Testis (tissue), 2 donors: ENCODE results near the gene C1R.
A peak's percentile ranks its signal among the peaks of the same experiment; 100 is the strongest.

Source experiments
- POLR2A ChIP-seq: fragments of 450-650 bp; IDR thresholded peaks from one replicate; pipeline ENCODE4 v1.6.1; 2017; ENCODE audit warnings: antibody characterized with exemption, mild to moderate bottlenecking, moderate library complexity
- TF ChIP-seq, protein P1 (sequence below), 3 experiments: fragments of 450-650 bp in 2 of 3; fragments of 200-600 bp in 1 of 3; sonication (generic) in 1 of 3; IDR thresholded peaks; one replicate each; pipeline ENCODE4 v1.5.1; 2016 to 2019; ENCODE audit warnings: antibody characterized with exemption in 3 of 3, mild to moderate bottlenecking in 2 of 3, moderate library complexity in 1 of 3

DNA sequence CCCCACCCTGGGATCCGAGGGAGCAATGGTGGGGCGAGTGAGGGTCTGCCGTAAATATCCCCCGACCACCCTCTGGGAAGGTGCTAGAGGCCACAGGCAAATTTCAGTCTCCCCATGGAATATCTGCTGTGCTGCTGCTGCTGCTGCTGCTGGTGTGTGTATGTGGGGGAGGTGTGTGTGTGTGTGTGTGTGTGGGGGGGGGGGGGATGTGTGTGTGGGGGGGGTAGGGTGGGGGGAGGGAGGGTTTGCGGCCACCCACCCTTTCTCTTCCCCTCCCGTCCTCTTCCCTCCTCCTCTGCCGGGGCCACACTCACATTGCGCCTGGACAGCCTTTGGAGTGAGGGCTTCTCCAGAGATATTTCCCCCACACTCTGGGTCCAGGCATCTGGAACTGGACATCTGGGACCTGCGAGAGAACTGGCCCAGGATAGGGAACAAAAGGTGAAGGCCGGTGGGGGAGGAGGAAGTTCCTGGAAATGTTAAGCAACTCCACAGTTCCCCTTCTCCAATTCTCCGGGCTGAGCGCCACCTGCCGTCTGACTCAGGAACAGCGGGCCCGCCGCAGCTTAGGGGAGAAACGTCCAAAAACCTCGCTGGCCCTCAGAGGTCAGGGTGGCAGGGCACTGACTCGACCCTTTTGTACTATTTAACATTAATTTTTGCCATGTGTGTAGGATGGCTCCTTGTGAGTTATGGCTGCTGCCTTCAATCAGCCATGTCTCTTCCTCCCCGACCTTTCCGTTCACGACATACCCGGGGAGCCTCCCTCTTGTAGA lies 16.7 kb upstream of the C1R start, which contains the start of gene C1RL:
- TF ChIP-seq, protein P1, sequence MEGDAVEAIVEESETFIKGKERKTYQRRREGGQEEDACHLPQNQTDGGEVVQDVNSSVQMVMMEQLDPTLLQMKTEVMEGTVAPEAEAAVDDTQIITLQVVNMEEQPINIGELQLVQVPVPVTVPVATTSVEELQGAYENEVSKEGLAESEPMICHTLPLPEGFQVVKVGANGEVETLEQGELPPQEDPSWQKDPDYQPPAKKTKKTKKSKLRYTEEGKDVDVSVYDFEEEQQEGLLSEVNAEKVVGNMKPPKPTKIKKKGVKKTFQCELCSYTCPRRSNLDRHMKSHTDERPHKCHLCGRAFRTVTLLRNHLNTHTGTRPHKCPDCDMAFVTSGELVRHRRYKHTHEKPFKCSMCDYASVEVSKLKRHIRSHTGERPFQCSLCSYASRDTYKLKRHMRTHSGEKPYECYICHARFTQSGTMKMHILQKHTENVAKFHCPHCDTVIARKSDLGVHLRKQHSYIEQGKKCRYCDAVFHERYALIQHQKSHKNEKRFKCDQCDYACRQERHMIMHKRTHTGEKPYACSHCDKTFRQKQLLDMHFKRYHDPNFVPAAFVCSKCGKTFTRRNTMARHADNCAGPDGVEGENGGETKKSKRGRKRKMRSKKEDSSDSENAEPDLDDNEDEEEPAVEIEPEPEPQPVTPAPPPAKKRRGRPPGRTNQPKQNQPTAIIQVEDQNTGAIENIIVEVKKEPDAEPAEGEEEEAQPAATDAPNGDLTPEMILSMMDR (IDR thresholded peaks at IDR 0.05) = peak; percentile 98 to 99 (median 98)
- no peak for TF ChIP-seq POLR2A
